NT2/D1 (cell line): ENCODE measurements around the gene SLC35E2B.

Experiments used
- YY1 ChIP-seq: IDR thresholded peaks from 2 replicates; pipeline ENCODE4 v1.6.1; 2011; ENCODE audit not compliant: insufficient read length, insufficient read depth
- ZNF274 ChIP-seq: IDR thresholded peaks from 2 replicates; pipeline ENCODE4 v1.6.1; 2011; ENCODE audit warnings: mild to moderate bottlenecking, low read depth, low read length

GRCh38 chr1:1677718-1678580, 14.6 kb downstream of the SLC35E2B start:
- TF ChIP-seq ZNF274 (no peak), YY1 (no peak)
